Measurements from ENCODE around the gene DNM3.

- no peak for TF ChIP-seq CTCF (IDR thresholded peaks at IDR 0.05; ENCODE audit: control extremely low read depth in 1 of 3, insufficient read depth in 1 of 3, low read depth in 1 of 3, low read length in 3 of 3)
- TF ChIP-seq RAD21 (IDR thresholded peaks at IDR 0.05 in 1 of 2, conservative IDR thresholded peaks at IDR 0.05 in 1 of 2; ENCODE audit: low read depth in 2 of 2, low read length in 2 of 2), result no peak
- TF ChIP-seq TCF12 (IDR thresholded peaks at IDR 0.05; ENCODE audit: low read depth, low read length), result no peak
- no peak for TF ChIP-seq TEAD4 (IDR thresholded peaks at IDR 0.05; ENCODE audit: low read depth, low read length)
- TF ChIP-seq GABPA (IDR thresholded peaks at IDR 0.05; ENCODE audit: borderline replicate concordance, insufficient read depth, low read length), result no peak
- no peak for TF ChIP-seq EZH2 (IDR thresholded peaks at IDR 0.05; ENCODE audit: low read depth, low read length, severe bottlenecking)
Measured at GRCh38 chr1:172341697-172342096, 500.4 kb downstream of the DNM3 start.

All from H1 (cell line).